HepG2 (cell line): ENCODE data around the gene OSBPL10. TPM values are rescaled to one million over a fixed set of nuclear protein-coding genes. Genes with fewer than 3 reads are reported as not detected.

Experiments
- ATAC-seq: fragments of 200-7000 bp; cut with Tn5 transposase; 3 replicates; pipeline ENCODE4 v1.9.1; 2020; ENCODE audit warnings: mild to moderate bottlenecking, moderate library complexity
- BruUV-seq: library from RNA; stranded (reverse); fragments of 400-500 nt; replicated peaks from 2 replicates; lab custom pipeline; 2021; lab: Mats Ljungman, UMichigan
- CTCF ChIA-PET: fragments of 300-600 bp; formaldehyde crosslinking; extraction: SDS; loops from one replicate; lab custom pipeline; 2021; ENCODE audit warnings: low total read pairs, inconsistent platforms, low intra/inter-chr PET ratio; lab: Yijun Ruan, JAX
- POLR2A ChIA-PET: fragments of 350-600 bp; sonication (Branson Sonifier 250); formaldehyde crosslinking; loops from one replicate; lab custom pipeline; 2020; ENCODE audit warnings: antibody characterized with exemption, inconsistent platforms; lab: Yijun Ruan, JAX
- DNase-seq: peaks from one replicate; pipeline ENCODE4 v3.0.0-alpha.2; 2015; ENCODE audit warnings: low spot score
- FAIRE-seq: peaks from 3 replicates; lab custom pipeline; 2011; peaks lifted over from hg19 to GRCh38; lab: Jason Lieb, UNC
- H2AFZ ChIP-seq: one replicate; pipeline ENCODE4 v1.6.1; 2011; ENCODE audit warnings: low read length, inconsistent platforms
- H3K27ac ChIP-seq: fragments of 300-600 bp; 3 replicates; pipeline ENCODE4 v1.8.0; 2011; ENCODE audit warnings: mixed run types, mild to moderate bottlenecking, mixed read lengths, low read length, inconsistent platforms; ENCODE audit not compliant: insufficient read depth; ENCODE audit errors: extremely low read length
- H3K27me3 ChIP-seq, 2 experiments: fragments of 200-600 bp in 1 of 2; 2 replicates in 1 of 2; 3 replicates in 1 of 2; pipeline versions ENCODE4 v1.6.0 to v1.8.0; 2011; ENCODE audit warnings: low read length in 2 of 2, mild to moderate bottlenecking in 2 of 2, moderate library complexity in 2 of 2, inconsistent platforms in 1 of 2; ENCODE audit not compliant: insufficient read depth in 2 of 2, control insufficient read depth in 1 of 2
- H3K36me3 ChIP-seq, 2 experiments: fragments of 200-600 bp in 1 of 2; replicated peaks in 1 of 2; 2 replicates in 1 of 2; 3 replicates in 1 of 2; pipeline versions ENCODE4 v1.5.1 to v1.8.0; 2011; ENCODE audit warnings: low read length in 2 of 2, inconsistent platforms in 1 of 2; ENCODE audit not compliant: insufficient read depth in 2 of 2, control insufficient read depth in 1 of 2
- H3K4me1 ChIP-seq: 2 replicates; pipeline ENCODE4 v1.5.1; 2012; ENCODE audit warnings: low read length, inconsistent platforms; ENCODE audit not compliant: insufficient read depth
- H3K4me2 ChIP-seq: 2 replicates; pipeline ENCODE4 v1.6.0; 2011; ENCODE audit warnings: low read depth, low read length, inconsistent platforms
- H3K4me3 ChIP-seq, 3 experiments: fragments of 200-600 bp in 1 of 3; sonication (generic), shearing (Covaris generic) in 1 of 3; replicated peaks in 1 of 3; 2 replicates each; pipeline ENCODE4 v1.5.1; 2011 to 2016; ENCODE audit warnings: low read length in 3 of 3, inconsistent platforms in 2 of 3, low read depth in 2 of 3, mild to moderate bottlenecking in 2 of 3, control low read depth in 1 of 3, mixed read lengths in 1 of 3; ENCODE audit not compliant: insufficient read depth in 1 of 3
- H3K79me2 ChIP-seq: one replicate; pipeline ENCODE4 v1.6.1; 2011; ENCODE audit warnings: low read length, inconsistent platforms; ENCODE audit not compliant: insufficient read depth
- H3K9ac ChIP-seq: 2 replicates; pipeline ENCODE4 v1.6.0; 2011; ENCODE audit warnings: mild to moderate bottlenecking, low read depth, low read length, inconsistent platforms; ENCODE audit not compliant: insufficient read depth
- H3K9me3 ChIP-seq: 2 replicates; pipeline ENCODE4 v1.5.1; 2012; ENCODE audit warnings: mild to moderate bottlenecking, low read length
- H4K20me1 ChIP-seq: 2 replicates; pipeline ENCODE4 v1.6.0; 2011; ENCODE audit warnings: inconsistent platforms, mild to moderate bottlenecking, low read length, moderate library complexity; ENCODE audit not compliant: insufficient read depth
- ARNTL ChIP-seq: sonication (generic); formaldehyde crosslinking; IDR thresholded peaks from 2 replicates; pipeline ENCODE4 v1.4.0; 2020; ENCODE audit warnings: mild to moderate bottlenecking, missing genetic modification reagents
- EHMT2 ChIP-seq: fragments of 200-600 bp; sonication (generic); IDR thresholded peaks from 2 replicates; pipeline ENCODE4 v1.7.0; 2017; ENCODE audit warnings: antibody characterized with exemption, low read depth, low read length, borderline replicate concordance
- HNRNPUL1 ChIP-seq: fragments of 200-400 bp; formaldehyde crosslinking; IDR thresholded peaks from 2 replicates; pipeline ENCODE4 v1.6.1; 2017; ENCODE audit warnings: low read depth, mild to moderate bottlenecking, low read length, moderate library complexity
- ZFP41 ChIP-seq: sonication (generic); formaldehyde crosslinking; IDR thresholded peaks from 2 replicates; pipeline ENCODE4 v1.4.0; 2020; ENCODE audit warnings: mild to moderate bottlenecking, missing genetic modification reagents, borderline replicate concordance
- ZNF891 ChIP-seq: sonication (generic); formaldehyde crosslinking; IDR thresholded peaks from 2 replicates; pipeline ENCODE4 v1.5.0; 2020; ENCODE audit warnings: mild to moderate bottlenecking, missing genetic modification reagents
- ZSCAN21 ChIP-seq: sonication (generic); formaldehyde crosslinking; IDR thresholded peaks from 2 replicates; pipeline ENCODE4 v1.8.0; 2022; ENCODE audit warnings: mild to moderate bottlenecking, missing genetic modification reagents, moderate library complexity, borderline replicate concordance
- WGBS: methylation state at CpG from one replicate; pipeline ENCODE4 v1.1.6; 2017; ENCODE audit warnings: low lambda C conversion rate; 5-methylcytosine and 5-hydroxymethylcytosine counted together
- in situ Hi-C: cut with HindIII; loops from 2 replicates; pipeline ENCODE4 v1.10.0; 2017; ENCODE audit warnings: low pct_unique_long_range_greater_than_20kb; ENCODE audit not compliant: extremely low pct_ligation_motif_present
- intact Hi-C: fragments of 100-400 bp; cut with micrococcal nuclease; formaldehyde crosslinking; loops from one replicate; pipeline ENCODE4 v1.10.0; 2022; ENCODE audit not compliant: unreplicated experiment
- polyA plus RNA-seq, 8 experiments: library from polyadenylated mRNA; depleted of rRNA in 3 of 8; stranded (reverse) in 7 of 8; unstranded in 1 of 8; fragments of >200 nt; fragmentation: Illumina TruSeq in 4 of 8; extraction: Trizol in 4 of 8; gene quantifications; 2 replicates each; pipeline versions ENCODE4 v1.2.1 to v1.2.3, GENCODE V29; 2011 to 2016; ENCODE audit warnings: low read depth in 4 of 8, missing spikeins in 1 of 8, mixed read lengths in 1 of 8; ENCODE audit not compliant: insufficient read depth in 1 of 8
- total RNA-seq, 5 experiments: library from RNA; depleted of rRNA; stranded (reverse); fragments of >200 nt; fragmentation: Illumina TruSeq; extraction: Trizol; gene quantifications; 2 replicates each; pipeline ENCODE4 v1.2.3, GENCODE V29; 2016; ENCODE audit warnings: low read depth in 1 of 5
- TF ChIP-seq, protein P1 (sequence below): sonication (generic); formaldehyde crosslinking; IDR thresholded peaks from 2 replicates; pipeline ENCODE4 v1.4.0; 2020; ENCODE audit warnings: missing genetic modification reagents; ENCODE audit errors: not compliant biosample characterization
- TF ChIP-seq, protein P2 (sequence below): sonication (generic); formaldehyde crosslinking; conservative IDR thresholded peaks from 2 replicates; pipeline ENCODE4 v1.8.0; 2022; ENCODE audit warnings: missing genetic modification reagents

The OSBPL10 gene
- total and polyA plus RNA-seq, 2 of the 13 experiments (the other 11 are each of a cell fraction or from before 2014, with no cell fraction given) = 10.3 to 28.6 TPM

DNA sequence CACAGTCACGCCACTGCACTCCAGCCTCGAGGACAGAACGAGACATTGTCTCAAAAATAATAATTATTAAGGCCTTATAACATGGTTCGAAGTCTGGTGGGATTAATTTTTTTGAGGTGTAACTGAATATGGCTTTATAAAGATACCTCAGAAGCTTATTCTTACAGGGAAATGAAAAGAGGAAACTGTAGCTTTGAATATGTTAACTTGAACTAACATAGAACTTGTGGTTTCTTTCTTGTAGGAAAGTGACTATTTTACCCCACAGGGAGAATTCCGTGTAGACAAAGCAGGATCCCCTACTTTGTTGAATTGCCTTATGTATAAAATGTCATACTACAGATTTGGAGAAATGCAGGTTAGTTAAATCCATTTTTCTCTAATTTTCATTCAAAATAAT lies 352.0 kb downstream of the OSBPL10 start:
- TF ChIP-seq, protein P1, sequence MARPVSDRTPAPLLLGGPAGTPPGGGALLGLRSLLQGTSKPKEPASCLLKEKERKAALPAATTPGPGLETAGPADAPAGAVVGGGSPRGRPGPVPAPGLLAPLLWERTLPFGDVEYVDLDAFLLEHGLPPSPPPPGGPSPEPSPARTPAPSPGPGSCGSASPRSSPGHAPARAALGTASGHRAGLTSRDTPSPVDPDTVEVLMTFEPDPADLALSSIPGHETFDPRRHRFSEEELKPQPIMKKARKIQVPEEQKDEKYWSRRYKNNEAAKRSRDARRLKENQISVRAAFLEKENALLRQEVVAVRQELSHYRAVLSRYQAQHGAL (CRISPR knock-in tag) = no peak
- TF ChIP-seq ZSCAN21 (CRISPR knock-in tag) (no peak), ARNTL (CRISPR knock-in tag) (no peak), EHMT2 (no peak)
- intact Hi-C loops = no loop called here
- H3K36me3 ChIP-seq = peaks cover 9 to 55% of the 10 kb centered on the region in 2 experiments
- no peaks in the 10 kb centered on the region for H3K9me3 ChIP-seq
- BruUV-seq = no TSS peak
- no peaks in the 10 kb centered on the region for H3K79me2 ChIP-seq
- no peak for DNase-seq
- ChIA-PET POLR2A (no interaction called here), CTCF (no interaction called here)
- no peak for ATAC-seq
- H3K27me3 ChIP-seq = no peaks in the 10 kb centered on the region
- in situ Hi-C loops = no loop called here
- no peaks in the 10 kb centered on the region for H4K20me1 ChIP-seq
- no peak overlapping the region for H3K27ac ChIP-seq
- no peaks in the 10 kb centered on the region for H3K4me1 ChIP-seq
- no peak for FAIRE-seq
- no peak overlapping the region for H3K9ac ChIP-seq
- H2AFZ ChIP-seq = no peak overlapping the region
- WGBS = 97% methylated on average over 5 of the region's 5 CpGs
- H3K4me2 ChIP-seq = no peak overlapping the region
- H3K4me3 ChIP-seq = no peak overlapping the region

DNA sequence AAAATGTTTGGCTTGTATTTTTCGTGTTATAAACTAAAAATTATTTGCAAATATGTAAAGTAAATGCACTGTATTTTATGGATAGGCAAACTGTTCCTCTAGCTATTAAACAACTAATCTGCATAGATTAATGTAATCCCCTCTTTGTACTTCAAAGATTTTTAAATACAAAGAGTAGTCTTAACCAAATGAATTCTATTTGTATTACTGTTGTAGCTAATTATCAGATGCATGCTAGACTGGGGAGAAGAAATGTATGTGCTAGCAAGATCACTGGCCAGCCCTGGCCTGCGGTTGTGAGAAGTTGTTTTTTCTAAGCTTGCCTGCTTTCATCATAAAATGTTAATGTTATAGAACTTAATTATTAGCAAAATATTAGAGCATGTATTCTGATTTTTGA lies 355.7 kb downstream of the OSBPL10 start:
- 97% methylated on average over 2 of the region's 2 CpGs for WGBS
- in situ Hi-C loops = no loop called here
- TF ChIP-seq ZFP41 (no peak), HNRNPUL1 (no peak), ZNF891 (CRISPR knock-in tag) (no peak)
- TF ChIP-seq, protein P2, sequence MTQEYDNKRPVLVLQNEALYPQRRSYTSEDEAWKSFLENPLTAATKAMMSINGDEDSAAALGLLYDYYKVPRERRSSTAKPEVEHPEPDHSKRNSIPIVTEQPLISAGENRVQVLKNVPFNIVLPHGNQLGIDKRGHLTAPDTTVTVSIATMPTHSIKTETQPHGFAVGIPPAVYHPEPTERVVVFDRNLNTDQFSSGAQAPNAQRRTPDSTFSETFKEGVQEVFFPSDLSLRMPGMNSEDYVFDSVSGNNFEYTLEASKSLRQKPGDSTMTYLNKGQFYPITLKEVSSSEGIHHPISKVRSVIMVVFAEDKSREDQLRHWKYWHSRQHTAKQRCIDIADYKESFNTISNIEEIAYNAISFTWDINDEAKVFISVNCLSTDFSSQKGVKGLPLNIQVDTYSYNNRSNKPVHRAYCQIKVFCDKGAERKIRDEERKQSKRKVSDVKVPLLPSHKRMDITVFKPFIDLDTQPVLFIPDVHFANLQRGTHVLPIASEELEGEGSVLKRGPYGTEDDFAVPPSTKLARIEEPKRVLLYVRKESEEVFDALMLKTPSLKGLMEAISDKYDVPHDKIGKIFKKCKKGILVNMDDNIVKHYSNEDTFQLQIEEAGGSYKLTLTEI = no peak
- TF ChIP-seq, all 625 proteins: peak for 0
- Histone ChIP-seq H3K27ac (no peak overlapping the region), H3K4me1 (no peaks in the 10 kb centered on the region), H4K20me1 (no peaks in the 10 kb centered on the region), H3K36me3 (peaks cover 10 to 49% of the 10 kb centered on the region in 2 experiments), H3K27me3 (no peaks in the 10 kb centered on the region), H3K4me2 (no peak overlapping the region), H3K9ac (no peak overlapping the region), H3K9me3 (no peaks in the 10 kb centered on the region), H2AFZ (no peak overlapping the region), H3K4me3 (no peak overlapping the region), H3K79me2 (no peaks in the 10 kb centered on the region)
- ChIA-PET POLR2A (no interaction called here), CTCF (no interaction called here)
- no peak for DNase-seq
- intact Hi-C loops = no loop called here
- FAIRE-seq = no peak
- BruUV-seq = no TSS peak
- ATAC-seq = no peak
